GM18498 (cell line): Measurements from ENCODE around the gene GRIA3.
A peak's percentile ranks its signal among the peaks of the same experiment; 100 is the strongest.
"Not testable (repeated sequence)": the region's sequence is repeated elsewhere in the genome, so short reads cannot be mapped to it uniquely, and the experiment has no call there.

Source experiments
- ATAC-seq: cut with Tn5 transposase; IDR thresholded peaks from one replicate; pipeline ENCODE4 v1.9.1; 2021; ENCODE audit warnings: mild to moderate bottlenecking, moderate library complexity; ENCODE audit not compliant: unreplicated experiment

The GRIA3 gene

GRCh38 chrX:123339221-123339905 is 155.3 kb downstream of the GRIA3 start:
- no peak for ATAC-seq

GRCh38 chrX:123340696-123341095 is 156.6 kb downstream of the GRIA3 start:
- no peak for ATAC-seq

GRCh38 chrX:123348468-123348867 is 164.4 kb downstream of the GRIA3 start:
- no peak for ATAC-seq

GRCh38 chrX:123350226-123350625 is 166.1 kb downstream of the GRIA3 start:
- ATAC-seq = no peak

GRCh38 chrX:123357941-123358340 is 173.9 kb downstream of the GRIA3 start:
- ATAC-seq = peak; percentile 96

GRCh38 chrX:123358457-123358856 is 174.4 kb downstream of the GRIA3 start:
- peak; percentile 12 for ATAC-seq

GRCh38 chrX:123361371-123361770 is 177.3 kb downstream of the GRIA3 start:
- ATAC-seq = no peak

- ATAC-seq = not testable (repeated sequence)
Measured at GRCh38 chrX:123386196-123386595, 202.1 kb downstream of the GRIA3 start.

GRCh38 chrX:123392921-123393320 is 208.8 kb downstream of the GRIA3 start:
- no peak for ATAC-seq

GRCh38 chrX:123399709-123400108 is 215.6 kb downstream of the GRIA3 start:
- ATAC-seq = no peak

- no peak for ATAC-seq
Measured at GRCh38 chrX:123405231-123405630, 221.2 kb downstream of the GRIA3 start.

GRCh38 chrX:123408821-123409737 is 225.0 kb downstream of the GRIA3 start:
- no peak for ATAC-seq

- no peak for ATAC-seq
Measured at GRCh38 chrX:123422875-123423274, 238.8 kb downstream of the GRIA3 start.

- peak; percentile 87 for ATAC-seq
Measured at GRCh38 chrX:123424546-123424945, 240.5 kb downstream of the GRIA3 start.

- ATAC-seq = no peak
Measured at GRCh38 chrX:123425471-123425870, 241.4 kb downstream of the GRIA3 start.

- ATAC-seq = no peak
Measured at GRCh38 chrX:123425904-123426303, 241.8 kb downstream of the GRIA3 start.

GRCh38 chrX:123432361-123433150 is 248.5 kb downstream of the GRIA3 start:
- no peak for ATAC-seq

GRCh38 chrX:123436512-123437136 is 252.5 kb downstream of the GRIA3 start:
- no peak for ATAC-seq

- ATAC-seq = not testable (repeated sequence)
Measured at GRCh38 chrX:123439926-123440325, 255.8 kb downstream of the GRIA3 start.

GRCh38 chrX:123442764-123443163 is 258.7 kb downstream of the GRIA3 start:
- no peak for ATAC-seq

GRCh38 chrX:123447506-123447905 is 263.4 kb downstream of the GRIA3 start:
- ATAC-seq = no peak
